A673 (cell line): ENCODE measurements around the gene NREP. TPM values are rescaled to one million over a fixed set of nuclear protein-coding genes. Genes with fewer than 3 reads are reported as not detected.

Source experiments
- BruUV-seq: library from RNA; stranded (reverse); fragments of 400-500 nt; replicated peaks from 2 replicates; lab custom pipeline; 2021; lab: Mats Ljungman, UMichigan
- CTCF ChIA-PET: fragments of 300-600 bp; sonication (Branson Sonifier 250); formaldehyde crosslinking; loops from one replicate; lab custom pipeline; 2022; ENCODE audit warnings: antibody characterized with exemption; lab: Charles Lee
- POLR2A ChIA-PET: fragments of 300-600 bp; sonication (Branson Sonifier 250); formaldehyde crosslinking; loops from one replicate; lab custom pipeline; 2022; ENCODE audit warnings: antibody characterized with exemption; ENCODE audit not compliant: low non-redundant PET; lab: Charles Lee
- DNase-seq: peaks from one replicate; pipeline ENCODE4 v3.0.0-alpha.2; 2015; ENCODE audit warnings: low spot score
- H3K27ac ChIP-seq: fragments of 200-600 bp; sonication (generic); 2 replicates; pipeline ENCODE4 v1.5.1; 2016; ENCODE audit warnings: mixed run types, low read depth, mild to moderate bottlenecking, mixed read lengths, antibody characterized with exemption, low read length; ENCODE audit not compliant: poor library complexity, severe bottlenecking
- H3K27me3 ChIP-seq: fragments of 200-600 bp; sonication (generic); replicated peaks from 2 replicates; pipeline ENCODE4 v1.6.1; 2017; ENCODE audit warnings: mixed run types, low read depth, mild to moderate bottlenecking, mixed read lengths, antibody characterized with exemption, low read length; ENCODE audit not compliant: insufficient read depth, poor library complexity
- H3K36me3 ChIP-seq: fragments of 200-600 bp; sonication (generic); 2 replicates; pipeline ENCODE4 v1.6.1; 2016; ENCODE audit warnings: mixed run types, mild to moderate bottlenecking, mixed read lengths, antibody characterized with exemption, low read length; ENCODE audit not compliant: insufficient read depth, poor library complexity, severe bottlenecking
- H3K4me1 ChIP-seq: fragments of 200-600 bp; sonication (generic); 2 replicates; pipeline ENCODE4 v1.6.1; 2017; ENCODE audit warnings: mixed run types, mild to moderate bottlenecking, mixed read lengths, antibody characterized with exemption, low read length; ENCODE audit not compliant: insufficient read depth, poor library complexity, severe bottlenecking
- H3K4me3 ChIP-seq: fragments of 200-600 bp; sonication (generic); 2 replicates; pipeline ENCODE4 v1.5.1; 2016; ENCODE audit warnings: low read depth, mixed run types, mild to moderate bottlenecking, mixed read lengths, low read length; ENCODE audit not compliant: poor library complexity, severe bottlenecking
- H3K9me3 ChIP-seq: fragments of 200-600 bp; sonication (generic); 2 replicates; pipeline ENCODE4 v1.6.1; 2016; ENCODE audit warnings: mixed run types, low read depth, mild to moderate bottlenecking, mixed read lengths, antibody characterized with exemption, low read length; ENCODE audit not compliant: poor library complexity, severe bottlenecking
- CTCF ChIP-seq: fragments of 300-800, 200-600 bp; sonication (generic); conservative IDR thresholded peaks from 2 replicates; pipeline ENCODE4 v1.5.1; 2017; ENCODE audit warnings: low read depth, mild to moderate bottlenecking, antibody characterized with exemption, low read length, moderate library complexity, mixed read lengths
- EZH2 ChIP-seq: fragments of 200-600 bp; sonication (generic); IDR thresholded peaks from 2 replicates; pipeline ENCODE4 v1.6.1; 2017; ENCODE audit warnings: borderline replicate concordance, low read depth, mild to moderate bottlenecking, mixed read lengths, antibody characterized with exemption, low read length; ENCODE audit not compliant: poor library complexity, severe bottlenecking
- intact Hi-C: fragments of 100-400 bp; cut with micrococcal nuclease; formaldehyde crosslinking; loops from one replicate; pipeline ENCODE4 v1.10.0; 2022; ENCODE audit not compliant: unreplicated experiment
- total RNA-seq: library from RNA; stranded (reverse); gene quantifications from 2 replicates; pipeline ENCODE4 v1.2.3, GENCODE V29; 2021

Gene NREP
- total RNA-seq, 1 experiment from 2014 or later, result 31.0 TPM

- Histone ChIP-seq H3K36me3 (no peaks in the 10 kb centered on the region), H3K9me3 (no peaks in the 10 kb centered on the region), H3K4me3 (no peak overlapping the region), H3K4me1 (no peaks in the 10 kb centered on the region), H3K27me3 (no peaks in the 10 kb centered on the region), H3K27ac (no peak overlapping the region)
- intact Hi-C loops, result loop anchor here (1.0 kb wide), 1 partner anchor 11 kb away; no protein-coding TSS in a partner anchor
- ChIA-PET CTCF (no interaction called here), POLR2A (no interaction called here)
- no TSS peak for BruUV-seq
- TF ChIP-seq EZH2 (no peak), CTCF (no peak)
- DNase-seq, result no peak
These were observed 53.3 kb downstream of the NREP start for GRCh38 chr5:111703662-111704061.

- Histone ChIP-seq H3K27ac (no peak overlapping the region), H3K9me3 (no peaks in the 10 kb centered on the region), H3K4me1 (no peaks in the 10 kb centered on the region), H3K27me3 (no peaks in the 10 kb centered on the region), H3K4me3 (no peak overlapping the region), H3K36me3 (no peaks in the 10 kb centered on the region)
- TF ChIP-seq CTCF (no peak), EZH2 (no peak)
- intact Hi-C loops, result no loop called here
- ChIA-PET CTCF (no interaction called here), POLR2A (no interaction called here)
- BruUV-seq, result no TSS peak
- DNase-seq, result no peak
These were observed 57.0 kb downstream of the NREP start for GRCh38 chr5:111699976-111700375.

- POLR2A ChIA-PET, result no interaction called here
- TF ChIP-seq CTCF, result no peak
- TF ChIP-seq EZH2, result no peak
- CTCF ChIA-PET, result no interaction called here
- Histone ChIP-seq H3K27me3 (no peaks in the 10 kb centered on the region), H3K4me1 (no peaks in the 10 kb centered on the region), H3K9me3 (no peaks in the 10 kb centered on the region), H3K27ac (no peak overlapping the region), H3K36me3 (no peaks in the 10 kb centered on the region), H3K4me3 (no peak overlapping the region)
- DNase-seq, result no peak
- BruUV-seq, result no TSS peak
- intact Hi-C loops, result no loop called here
These were observed 57.7 kb downstream of the NREP start for GRCh38 chr5:111699324-111699723.
